ENCODE measurements around the gene CRIP2.

The CRIP2 gene

DNA sequence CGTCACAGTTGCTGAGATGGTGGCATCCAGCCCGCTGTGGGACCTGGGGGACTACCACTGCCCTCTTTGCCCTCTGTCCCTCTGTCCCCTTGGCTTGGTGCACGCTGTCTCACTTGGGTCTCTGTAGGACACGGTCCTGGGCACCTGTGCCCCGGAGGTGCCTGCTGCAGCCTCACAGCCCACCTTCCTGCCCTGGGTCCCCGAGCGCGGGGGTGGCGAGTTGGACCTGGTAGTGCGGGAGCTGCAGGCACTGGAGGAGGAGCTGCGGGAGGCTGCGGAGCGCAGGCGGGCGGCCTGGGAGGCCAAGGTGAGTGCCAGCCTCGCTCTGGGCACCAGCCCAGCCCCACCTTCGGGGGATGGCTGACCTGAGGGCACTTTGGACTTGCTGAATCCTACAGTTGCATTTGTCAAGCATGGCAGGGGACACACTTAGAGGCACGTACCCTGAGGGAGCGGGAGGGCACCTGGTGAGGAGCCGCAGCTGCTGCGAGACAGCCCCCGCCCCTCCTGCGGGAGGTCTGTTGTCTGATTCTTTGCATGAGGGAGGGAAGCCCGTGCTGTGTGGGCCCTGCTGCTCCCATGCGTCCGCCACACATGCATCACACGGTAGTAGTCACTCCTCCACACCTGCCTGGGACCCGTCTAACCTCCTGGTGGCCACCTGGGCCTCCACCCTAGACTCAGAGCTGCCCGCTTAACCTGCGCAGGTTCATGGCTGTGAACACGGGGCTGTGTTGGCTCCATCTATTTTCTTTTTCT lies 23.2 kb downstream of the CRIP2 start:
- no peak for DNase-seq (ENCODE audit: low read depth, low spot score)
- no peak overlapping the region for H3K27ac ChIP-seq
- no peak overlapping the region for H3K4me3 ChIP-seq

DNA sequence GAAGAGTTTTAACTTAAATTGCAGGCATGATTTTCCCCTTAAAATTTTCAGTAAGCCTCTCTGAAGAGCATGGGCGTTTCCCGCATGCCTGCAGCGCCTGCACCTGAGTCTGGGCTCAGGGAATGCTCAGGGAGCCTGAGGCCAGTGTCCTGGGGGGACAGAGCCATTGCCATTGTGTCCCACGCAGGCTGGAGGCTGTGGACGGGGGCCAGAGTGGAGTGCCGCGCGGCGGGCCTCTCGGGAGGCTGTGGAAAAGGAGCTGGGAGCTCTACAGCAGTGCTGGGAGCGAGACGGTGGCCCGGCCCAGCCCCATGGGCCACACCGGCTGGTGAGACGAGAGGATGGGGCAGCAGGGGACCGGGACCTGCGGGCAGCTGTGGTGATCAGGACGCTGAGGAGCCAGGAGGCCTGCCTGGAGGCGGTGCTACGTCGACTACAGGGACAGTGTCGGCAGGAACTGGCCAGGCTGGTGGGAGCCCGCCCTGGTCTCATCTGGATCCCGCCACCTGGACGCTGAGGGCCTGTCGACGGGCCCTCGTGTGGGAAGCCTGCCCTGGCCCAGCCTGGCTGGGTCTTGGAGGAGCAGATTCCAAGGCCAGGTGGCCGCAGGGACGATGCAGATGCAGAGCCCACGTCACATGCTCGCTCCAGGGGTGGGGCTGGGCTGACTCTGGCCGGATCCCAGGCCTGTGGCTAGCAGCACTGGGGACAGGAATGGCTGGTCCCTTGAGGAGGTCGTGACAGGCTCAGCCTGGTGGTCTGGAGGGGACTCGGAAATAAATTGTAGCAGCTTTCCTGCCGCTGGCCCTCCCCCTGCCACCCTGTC lies 24.0 kb downstream of the CRIP2 start:
- H3K36me3 ChIP-seq (ENCODE audit: insufficient read depth, low read length): no peaks in the 10 kb centered on the region

More for the DNA sequence above, 23.2 kb downstream of the CRIP2 start:
- no peak for TF ChIP-seq EZH2 (IDR thresholded peaks at IDR 0.05)
- no peak for TF ChIP-seq FOXP2 (optimal IDR thresholded peaks at IDR 0.05; ENCODE audit: control extremely low read depth, extremely low read length, insufficient read depth)
- TF ChIP-seq POLR2AphosphoS5 (IDR thresholded peaks at IDR 0.05; ENCODE audit: borderline replicate concordance, low read depth, low read length): no peak; the same call in 1 of the 2 replicates
- Histone ChIP-seq H3K9ac (ENCODE audit: insufficient read length) (no peak overlapping the region), H3K9me3 (ENCODE audit: low read depth, low read length) (no peaks in the 10 kb centered on the region), H3K36me3 (ENCODE audit: insufficient read depth, low read length) (no peaks in the 10 kb centered on the region)

DNA sequence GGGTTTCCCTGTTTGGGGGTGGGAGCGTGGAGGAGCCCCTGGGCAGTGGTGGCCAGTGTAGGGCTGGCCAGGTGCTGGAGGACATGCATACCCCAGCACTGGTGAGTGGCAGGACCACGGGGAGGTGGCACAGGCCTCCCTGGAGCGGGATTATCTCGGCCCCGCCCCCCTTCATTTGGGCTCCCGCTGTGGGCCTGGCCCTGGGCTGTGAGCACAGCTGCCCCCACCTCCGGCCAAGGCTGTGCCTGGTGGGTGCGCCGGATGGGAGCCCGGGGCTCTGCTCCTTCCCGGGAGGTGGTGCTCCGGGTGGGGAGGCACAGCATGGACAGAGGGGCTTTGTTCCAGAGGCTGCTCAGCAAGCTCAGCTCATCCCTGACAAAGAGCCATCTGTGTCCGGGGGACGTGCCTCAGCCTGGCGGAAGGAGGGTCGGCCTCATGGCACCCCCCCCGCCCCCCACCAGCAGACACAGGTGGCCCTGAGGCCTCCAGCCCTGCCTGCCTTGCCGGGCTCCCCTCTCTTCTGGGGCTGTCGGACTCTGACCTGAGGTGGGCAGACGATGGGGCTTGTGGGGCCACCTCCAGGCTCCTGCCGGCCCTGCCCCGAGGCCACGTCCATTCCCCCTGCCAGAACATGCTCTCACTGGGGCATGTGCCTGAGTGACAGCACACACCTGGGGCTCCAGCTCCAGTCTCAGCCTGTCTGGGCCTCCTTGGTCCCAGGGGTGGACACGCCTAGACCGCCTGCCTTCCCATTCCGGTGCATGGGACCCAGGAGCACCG lies 24.8 kb downstream of the CRIP2 start:
- no peak for DNase-seq (ENCODE audit: low read depth, low spot score)
- H3K9me3 ChIP-seq (ENCODE audit: low read depth, low read length): no peaks in the 10 kb centered on the region
- no peak overlapping the region for H3K27ac ChIP-seq
- no peak overlapping the region for H3K9ac ChIP-seq (ENCODE audit: insufficient read length)
- H3K36me3 ChIP-seq (ENCODE audit: insufficient read depth, low read length): no peaks in the 10 kb centered on the region
- TF ChIP-seq EZH2 (IDR thresholded peaks at IDR 0.05) (no peak), POLR2AphosphoS5 (IDR thresholded peaks at IDR 0.05; ENCODE audit: borderline replicate concordance, low read depth, low read length) (no peak; the same call in 1 of the 2 replicates), FOXP2 (optimal IDR thresholded peaks at IDR 0.05; ENCODE audit: control extremely low read depth, extremely low read length, insufficient read depth) (no peak)
- no peak overlapping the region for H3K4me3 ChIP-seq

More for the DNA sequence above, 24.0 kb downstream of the CRIP2 start:
- no peak for DNase-seq (ENCODE audit: low read depth, low spot score)
- Histone ChIP-seq H3K4me3 (no peak overlapping the region), H3K9me3 (ENCODE audit: low read depth, low read length) (no peaks in the 10 kb centered on the region), H3K27ac (no peak overlapping the region), H3K9ac (ENCODE audit: insufficient read length) (no peak overlapping the region)
- TF ChIP-seq FOXP2 (optimal IDR thresholded peaks at IDR 0.05; ENCODE audit: control extremely low read depth, extremely low read length, insufficient read depth): no peak
- no peak for TF ChIP-seq EZH2 (IDR thresholded peaks at IDR 0.05)
- no peak; the same call in 1 of the 2 replicates for TF ChIP-seq POLR2AphosphoS5 (IDR thresholded peaks at IDR 0.05; ENCODE audit: borderline replicate concordance, low read depth, low read length)

DNA sequence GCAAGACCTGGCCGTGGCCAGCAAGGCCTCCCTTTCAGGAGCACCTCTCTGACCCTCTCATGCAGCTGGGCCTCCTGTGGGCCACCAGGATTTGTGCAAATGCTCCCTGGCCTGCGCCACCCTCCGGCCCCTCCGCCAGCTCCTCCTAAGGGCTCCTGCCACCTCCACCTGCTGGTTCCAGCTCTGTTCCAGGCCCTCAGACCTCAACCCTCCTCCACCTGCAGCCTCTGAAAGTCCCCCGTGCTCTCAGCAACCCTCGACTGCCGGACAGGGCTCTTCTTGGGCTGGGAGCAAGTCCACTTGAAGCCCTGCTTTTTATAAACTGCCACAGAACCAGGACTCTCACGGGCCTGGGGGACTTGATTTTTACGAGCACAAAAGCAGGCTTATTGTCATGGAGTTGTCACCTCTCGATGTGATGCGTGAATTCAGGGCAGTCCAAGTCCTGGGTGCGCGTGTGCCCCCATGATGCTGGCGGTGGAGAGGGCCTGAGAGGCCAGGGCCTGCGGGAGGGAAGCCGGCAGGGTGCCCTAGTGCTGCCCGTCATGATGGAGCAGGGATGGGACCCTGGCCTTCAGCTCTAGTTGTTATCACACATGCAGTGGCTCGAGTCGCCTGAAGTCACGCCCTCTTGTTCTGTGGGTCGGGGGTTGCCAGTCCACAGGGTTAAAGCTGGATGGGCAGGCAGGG lies 25.6 kb downstream of the CRIP2 start:
- Histone ChIP-seq H3K9me3 (ENCODE audit: low read depth, low read length) (no peaks in the 10 kb centered on the region), H3K9ac (ENCODE audit: insufficient read length) (no peak overlapping the region)

DNA sequence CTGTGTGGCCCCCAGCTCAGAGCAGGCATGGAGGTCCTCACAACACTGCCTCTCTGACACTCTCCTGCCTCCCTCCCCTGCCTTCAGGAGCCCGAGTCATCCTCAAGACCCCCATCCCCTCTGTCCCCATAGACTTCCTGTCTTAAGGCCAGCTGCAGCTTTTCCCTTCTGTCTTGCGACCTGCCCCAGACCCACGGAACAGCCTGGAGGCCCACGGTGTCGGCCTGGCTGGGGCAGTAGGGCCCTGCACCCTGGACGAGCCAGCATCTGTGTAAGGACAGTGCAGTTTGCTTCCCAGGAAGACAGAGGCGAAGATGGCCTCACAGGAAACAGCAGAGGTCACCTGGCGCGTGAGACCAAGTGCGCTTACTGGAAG lies 26.1 kb downstream of the CRIP2 start:
- H3K36me3 ChIP-seq (ENCODE audit: insufficient read depth, low read length): no peaks in the 10 kb centered on the region
- H3K9ac ChIP-seq (ENCODE audit: insufficient read length): no peak overlapping the region
- TF ChIP-seq EZH2 (IDR thresholded peaks at IDR 0.05) (no peak), POLR2AphosphoS5 (IDR thresholded peaks at IDR 0.05; ENCODE audit: borderline replicate concordance, low read depth, low read length) (no peak)
- no peak overlapping the region for H3K4me3 ChIP-seq
- no peaks in the 10 kb centered on the region for H3K9me3 ChIP-seq (ENCODE audit: low read depth, low read length)
- H3K27ac ChIP-seq: no peak overlapping the region
- no peak for DNase-seq (ENCODE audit: low read depth, low spot score)

More for the DNA sequence above, 25.6 kb downstream of the CRIP2 start:
- no peaks in the 10 kb centered on the region for H3K36me3 ChIP-seq (ENCODE audit: insufficient read depth, low read length)
- no peak overlapping the region for H3K27ac ChIP-seq
- no peak for DNase-seq (ENCODE audit: low read depth, low spot score)
- H3K4me3 ChIP-seq: no peak overlapping the region
- TF ChIP-seq POLR2AphosphoS5 (IDR thresholded peaks at IDR 0.05; ENCODE audit: borderline replicate concordance, low read depth, low read length) (no peak), FOXP2 (optimal IDR thresholded peaks at IDR 0.05; ENCODE audit: control extremely low read depth, extremely low read length, insufficient read depth) (no peak), EZH2 (IDR thresholded peaks at IDR 0.05) (no peak)

DNA sequence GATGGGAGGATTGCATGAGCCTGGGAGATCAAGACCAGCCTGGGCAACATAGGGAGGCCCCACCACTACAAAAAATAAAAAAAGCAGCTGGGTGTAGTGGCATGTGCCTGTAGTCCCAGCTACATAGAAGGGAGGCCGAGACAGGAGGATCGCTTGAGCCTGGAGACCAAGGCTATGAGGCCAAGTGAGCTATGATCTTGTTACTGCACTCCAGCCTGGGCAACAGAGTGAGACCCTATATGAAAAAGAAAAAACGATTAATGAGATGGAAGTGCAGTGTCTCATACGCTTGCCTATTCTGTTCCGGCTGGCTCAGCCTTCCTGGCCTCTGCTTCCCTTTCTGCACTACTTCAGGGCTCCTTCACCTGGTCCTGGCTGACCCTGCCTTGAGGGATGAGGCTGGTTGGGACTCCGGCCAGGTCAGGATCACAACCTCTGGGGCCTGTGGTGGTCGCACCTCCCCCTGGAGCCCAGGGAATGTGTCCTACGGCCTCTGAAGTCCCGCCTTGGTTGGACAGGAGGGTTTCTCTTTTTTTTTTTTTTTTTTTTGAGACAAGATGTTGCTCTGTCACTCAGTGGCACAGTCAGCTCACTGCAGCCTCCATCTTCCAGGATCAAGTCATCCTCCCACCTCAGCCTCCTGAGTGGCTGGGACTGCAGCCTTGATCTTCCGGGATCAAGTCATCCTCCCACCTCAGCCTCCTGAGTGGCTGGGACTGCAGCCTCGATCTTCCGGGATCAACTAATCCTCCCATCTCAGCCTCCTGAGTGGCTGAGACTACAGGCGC lies 27.1 kb downstream of the CRIP2 start:
- TF ChIP-seq EZH2 (IDR thresholded peaks at IDR 0.05): no peak
- no peak for TF ChIP-seq FOXP2 (optimal IDR thresholded peaks at IDR 0.05; ENCODE audit: control extremely low read depth, extremely low read length, insufficient read depth)
- TF ChIP-seq POLR2AphosphoS5 (IDR thresholded peaks at IDR 0.05; ENCODE audit: borderline replicate concordance, low read depth, low read length): no peak
- Histone ChIP-seq H3K9me3 (ENCODE audit: low read depth, low read length) (no peaks in the 10 kb centered on the region), H3K27ac (no peak overlapping the region), H3K36me3 (ENCODE audit: insufficient read depth, low read length) (no peaks in the 10 kb centered on the region), H3K4me3 (no peak overlapping the region), H3K9ac (ENCODE audit: insufficient read length) (no peak overlapping the region)
- DNase-seq (ENCODE audit: low read depth, low spot score): no peak
